ENCODE measurements around the gene CHST15.

The CHST15 gene

DNA sequence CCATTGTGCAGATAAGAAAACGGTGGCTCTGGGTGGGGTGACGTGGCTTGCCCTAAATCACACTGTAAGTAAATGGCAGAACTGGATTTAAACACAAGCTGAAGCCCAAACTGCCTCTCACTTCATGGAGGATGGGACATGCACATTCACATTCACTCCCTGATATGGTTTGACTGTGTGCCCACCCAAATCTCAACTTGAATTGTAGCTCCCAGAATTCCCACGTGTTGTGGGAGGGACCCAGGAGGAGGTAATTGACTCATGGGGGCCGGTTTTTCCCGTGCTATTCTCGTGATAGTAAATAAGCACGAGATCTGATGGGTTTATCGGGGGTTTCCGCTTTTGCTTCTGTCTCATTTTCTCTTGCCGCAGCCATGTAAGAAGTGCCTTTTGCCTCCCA, 32.4 kb downstream of the CHST15 start:
- DNase-seq, result no peak

DNA sequence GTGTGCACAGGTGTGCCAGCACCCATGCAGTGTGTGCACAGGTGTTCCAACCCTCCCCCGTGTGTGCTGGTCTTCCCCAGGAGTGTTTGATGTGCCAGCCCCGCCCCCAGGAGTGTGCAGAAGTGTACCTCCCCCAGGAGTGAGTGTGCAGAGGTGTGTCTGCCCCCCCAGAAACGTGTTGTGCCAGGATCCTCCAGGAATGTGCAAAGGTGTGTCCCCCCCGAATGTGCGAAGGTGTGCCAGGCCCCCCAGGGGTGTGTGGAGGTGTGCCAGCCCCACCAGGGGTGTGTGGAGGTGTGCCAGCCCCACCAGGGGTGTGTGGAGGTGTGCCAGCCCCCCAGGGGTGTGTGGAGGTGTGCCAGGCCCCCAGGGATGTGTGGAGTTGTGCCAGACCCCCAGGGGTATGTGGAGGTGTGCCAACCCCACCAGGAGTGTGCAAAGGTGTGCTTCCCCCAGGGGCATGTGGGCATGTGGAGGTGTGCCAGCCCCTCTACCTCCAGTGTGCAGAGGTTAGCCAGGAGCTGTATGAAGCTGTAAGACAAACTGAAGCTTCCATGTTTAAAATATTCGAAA, 33.2 kb downstream of the CHST15 start:
- no peak for DNase-seq

DNA sequence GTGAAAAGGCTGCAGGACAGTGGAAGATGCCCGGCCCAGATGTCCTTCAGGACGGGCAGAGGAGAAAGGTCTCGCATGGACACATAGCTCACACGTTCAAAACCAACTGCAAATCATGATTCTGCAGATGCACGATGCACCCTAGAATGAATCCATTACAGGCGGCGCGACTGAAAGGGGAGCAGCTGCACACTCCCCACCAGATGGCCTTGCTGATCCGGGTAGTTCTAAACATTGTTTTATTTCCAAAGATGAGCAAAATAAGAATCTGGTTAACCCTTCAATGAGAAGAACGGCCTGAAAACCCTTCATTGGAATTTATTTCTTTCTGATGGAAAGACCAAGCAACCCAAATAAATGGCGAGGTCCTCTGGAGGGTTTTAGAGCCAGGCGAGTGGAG, 33.8 kb downstream of the CHST15 start:
- DNase-seq, result no peak

DNA sequence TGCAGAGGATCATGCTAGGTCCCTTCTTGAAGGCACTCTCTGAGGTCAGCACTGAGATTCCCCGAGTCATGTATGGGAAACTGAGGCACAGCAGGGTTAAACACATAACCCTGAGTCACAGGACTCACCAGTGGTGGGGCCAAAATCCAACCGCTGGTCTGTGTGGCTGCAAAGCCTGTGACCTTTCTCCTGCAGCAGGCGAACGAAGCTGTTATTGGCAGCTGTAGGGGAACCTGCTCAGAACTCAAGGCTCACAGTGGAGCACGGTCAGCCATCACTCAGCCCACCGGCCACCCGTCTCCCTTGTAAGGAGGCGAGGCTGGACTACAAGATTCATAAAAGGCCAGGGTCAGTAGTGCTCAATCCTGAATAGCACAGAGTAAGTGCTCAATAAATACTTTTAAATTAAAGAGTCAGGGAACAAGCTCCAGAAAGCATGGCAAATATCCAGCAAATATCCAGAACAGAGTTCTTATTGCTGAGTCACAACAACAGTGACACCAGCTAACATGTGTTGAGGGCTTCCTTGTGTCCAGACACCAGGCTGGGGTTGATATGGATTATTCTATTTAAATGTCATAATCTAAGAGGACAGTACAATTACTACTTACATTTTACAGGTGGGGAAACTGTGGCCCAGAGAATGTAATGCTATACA, 34.9 kb downstream of the CHST15 start:
- DNase-seq, result no peak

DNA sequence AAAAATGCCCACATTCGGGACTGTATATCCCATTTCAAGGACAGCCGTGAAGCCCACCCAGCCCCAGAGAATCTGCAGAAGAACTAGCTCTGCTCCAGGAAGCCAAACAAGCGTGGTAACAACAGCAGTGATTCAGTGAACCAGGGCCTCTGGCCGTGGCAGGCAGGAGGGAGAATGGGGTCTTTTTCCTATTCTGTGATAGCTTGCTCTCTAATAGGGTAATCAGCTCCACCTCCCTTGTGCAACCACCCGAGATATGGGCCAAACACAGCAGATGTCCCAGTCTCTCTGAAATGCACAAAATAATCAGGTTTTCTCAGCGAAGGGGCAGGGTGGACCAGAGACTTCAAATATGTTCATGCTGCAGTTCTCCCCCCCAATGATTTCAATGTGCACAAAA, 35.8 kb downstream of the CHST15 start:
- no peak for DNase-seq

DNA sequence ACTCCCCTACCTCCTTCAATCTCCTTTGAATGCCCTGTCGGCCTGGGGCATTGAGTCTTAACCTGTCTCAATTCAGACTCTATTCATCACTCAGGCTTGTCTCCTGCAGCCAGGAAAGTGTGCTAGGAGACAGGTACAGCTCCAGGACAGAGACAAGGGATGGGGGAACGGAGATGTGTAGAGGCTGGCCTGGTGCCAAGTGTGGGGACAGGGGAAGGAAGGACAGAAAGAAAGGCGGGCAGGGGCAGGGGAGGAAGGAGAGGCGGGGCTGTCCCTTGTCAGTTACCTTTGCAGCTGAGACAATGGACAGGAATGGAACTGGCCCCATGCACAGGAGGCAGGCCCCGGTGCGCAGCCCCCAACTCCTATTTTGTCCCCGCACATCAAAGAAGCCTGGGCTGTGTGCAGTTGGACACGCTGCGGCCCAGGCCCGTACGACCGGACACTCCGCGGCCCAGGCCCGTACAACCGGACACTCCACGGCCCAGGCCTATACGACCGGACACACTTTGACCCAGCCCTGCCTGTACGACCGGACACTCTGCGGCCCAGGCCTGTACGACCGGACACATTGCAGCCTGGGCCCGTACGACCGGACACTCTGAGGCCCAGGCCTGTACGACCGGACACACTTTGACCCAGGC, 36.9 kb downstream of the CHST15 start:
- peak; percentile 15 for DNase-seq

DNA sequence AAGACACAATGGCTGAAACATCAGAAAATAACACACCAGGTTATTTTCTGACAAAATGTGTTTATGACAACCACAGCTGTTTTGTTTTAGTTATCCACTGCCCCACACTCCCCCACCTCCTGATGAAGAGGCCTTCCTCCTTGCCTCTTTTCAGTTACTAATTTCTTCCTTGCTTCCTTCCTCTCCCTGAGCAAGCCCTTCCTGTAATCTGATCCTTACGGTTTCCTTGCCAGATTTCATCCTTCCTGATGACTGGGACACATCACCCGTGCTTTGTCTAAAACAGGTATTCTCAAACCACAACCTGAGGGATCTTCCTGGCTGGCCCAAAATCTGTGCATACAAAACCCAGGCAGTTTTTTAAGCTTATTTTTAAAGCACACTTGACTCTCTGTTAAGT, 39.4 kb downstream of the CHST15 start:
- no peak for DNase-seq

DNA sequence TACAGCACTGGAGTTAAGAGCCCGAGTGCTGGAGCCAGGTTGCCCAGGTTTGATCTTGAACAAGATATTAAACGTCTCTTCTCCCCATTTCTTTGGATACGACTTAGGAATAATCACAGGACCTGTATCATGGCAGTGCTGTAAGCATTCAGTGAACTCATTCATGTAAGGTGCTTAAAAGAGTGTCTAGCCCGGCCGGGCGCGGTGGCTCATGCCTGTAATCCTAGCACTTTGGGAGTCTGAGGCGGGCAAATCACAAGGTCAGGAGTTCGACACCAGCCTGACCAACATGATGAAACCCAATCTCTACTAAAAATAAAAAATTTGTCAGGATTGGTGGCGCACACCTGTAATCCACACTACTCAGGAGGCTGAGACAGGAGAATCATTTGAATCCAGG, 40.8 kb downstream of the CHST15 start:
- no peak for DNase-seq

DNA sequence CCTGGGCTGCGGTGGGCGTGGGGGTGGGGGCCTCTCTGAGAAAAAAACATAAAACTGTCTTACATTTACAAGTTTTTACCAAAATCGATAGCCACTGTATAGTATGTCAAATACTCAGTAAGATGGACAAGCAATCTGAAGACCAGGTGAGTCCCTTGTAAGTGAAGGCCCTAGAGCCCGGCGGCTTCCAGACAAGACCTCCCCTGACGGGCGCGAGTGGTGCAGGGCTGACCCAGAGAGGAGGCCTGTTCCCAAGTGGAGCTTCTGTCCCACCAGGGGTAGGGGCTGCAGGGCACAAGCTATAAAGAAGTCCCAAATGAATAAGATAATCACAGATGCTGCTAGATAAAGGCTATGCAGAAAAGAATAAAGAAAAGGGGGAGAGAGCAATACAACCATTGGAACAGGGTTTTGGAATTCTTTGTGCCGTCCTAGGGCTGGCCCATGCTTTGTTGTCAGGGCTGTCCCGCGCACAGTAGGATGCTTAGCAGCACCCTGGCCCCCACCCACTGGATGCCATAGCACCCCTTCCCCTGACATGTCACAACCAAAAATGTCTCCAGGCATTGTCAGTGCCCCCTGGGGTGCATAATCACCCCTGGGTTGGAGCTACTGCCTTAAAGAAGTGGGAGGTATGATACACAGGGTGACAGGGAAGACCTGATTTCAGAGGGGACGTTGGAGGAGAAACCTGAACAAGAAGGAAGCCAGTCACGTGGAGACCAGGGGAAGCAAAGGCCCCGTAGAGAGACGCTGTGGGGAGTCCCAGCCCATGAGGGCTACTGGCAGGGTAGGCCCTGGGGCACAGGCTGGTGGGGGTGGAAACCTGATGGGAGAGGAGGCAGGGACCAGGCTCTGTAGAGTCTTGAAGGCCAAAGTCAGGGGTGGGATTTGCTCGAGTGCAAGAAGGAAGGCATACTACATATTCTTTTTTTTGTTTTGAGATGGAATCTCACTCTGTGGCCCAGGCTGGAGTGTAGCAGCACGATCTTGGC, 43.1 kb downstream of the CHST15 start:
- no peak for DNase-seq

DNA sequence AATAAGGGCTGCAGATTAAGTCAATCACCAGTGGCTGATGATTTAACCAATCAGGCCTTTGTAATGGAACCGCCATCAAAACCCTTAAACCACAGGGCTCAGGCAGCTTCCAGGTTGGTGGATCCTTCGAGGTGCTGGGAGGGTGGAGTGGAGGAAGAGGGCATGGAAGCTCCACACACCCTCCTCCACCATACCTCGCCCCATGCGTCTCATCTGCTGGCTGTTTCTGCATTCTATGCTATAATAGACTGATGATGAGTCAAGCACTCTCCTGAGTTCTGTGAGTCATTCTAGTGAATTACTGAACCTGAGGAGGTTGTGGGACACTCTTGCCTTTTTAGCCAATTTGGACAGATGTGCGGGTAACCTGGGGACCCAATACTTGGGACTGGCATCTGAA, 43.9 kb downstream of the CHST15 start:
- no peak for DNase-seq

DNA sequence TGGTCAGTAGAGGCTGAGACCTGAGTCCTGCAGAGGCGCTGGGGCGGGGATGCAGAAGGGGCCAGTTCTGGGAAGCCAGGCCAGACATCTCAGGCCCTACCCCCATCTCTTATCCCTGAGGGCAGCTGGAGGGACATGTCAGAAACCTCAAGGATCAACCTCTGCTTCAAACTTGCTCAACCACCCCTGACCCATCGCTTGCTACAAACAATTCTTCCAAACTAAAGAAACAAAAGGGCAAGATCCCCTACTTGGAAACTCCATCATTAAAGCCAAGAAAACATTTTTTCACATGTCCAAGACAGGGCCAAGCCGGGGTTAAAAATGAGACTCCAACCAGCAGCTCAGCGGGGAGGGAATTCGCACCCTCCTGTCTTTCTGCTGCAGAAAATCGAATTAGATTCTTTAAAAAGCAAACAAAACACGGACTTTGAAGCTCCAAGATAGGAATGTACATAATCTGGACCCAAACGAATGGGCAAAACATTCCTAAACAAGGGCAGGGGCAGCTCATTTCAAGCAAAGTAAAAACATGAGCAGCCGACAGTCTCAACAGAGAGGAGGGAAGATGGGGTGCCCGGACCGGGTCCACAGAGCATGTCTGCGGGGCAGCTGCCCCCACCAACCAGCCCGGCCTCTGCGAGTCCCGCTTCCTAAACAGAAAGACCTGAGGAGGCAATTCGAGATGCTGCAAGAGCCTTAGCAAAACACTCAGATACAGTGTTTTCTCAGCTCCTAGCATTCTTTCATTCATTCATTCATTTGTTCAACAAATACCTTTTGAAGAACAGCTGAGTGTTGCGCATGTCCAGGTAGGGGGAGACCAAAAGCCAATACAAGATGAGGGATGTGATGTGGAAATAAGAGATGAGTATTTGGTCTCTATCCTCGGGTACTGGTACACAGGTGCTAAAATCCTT, 44.8 kb downstream of the CHST15 start:
- DNase-seq, result no peak

DNA sequence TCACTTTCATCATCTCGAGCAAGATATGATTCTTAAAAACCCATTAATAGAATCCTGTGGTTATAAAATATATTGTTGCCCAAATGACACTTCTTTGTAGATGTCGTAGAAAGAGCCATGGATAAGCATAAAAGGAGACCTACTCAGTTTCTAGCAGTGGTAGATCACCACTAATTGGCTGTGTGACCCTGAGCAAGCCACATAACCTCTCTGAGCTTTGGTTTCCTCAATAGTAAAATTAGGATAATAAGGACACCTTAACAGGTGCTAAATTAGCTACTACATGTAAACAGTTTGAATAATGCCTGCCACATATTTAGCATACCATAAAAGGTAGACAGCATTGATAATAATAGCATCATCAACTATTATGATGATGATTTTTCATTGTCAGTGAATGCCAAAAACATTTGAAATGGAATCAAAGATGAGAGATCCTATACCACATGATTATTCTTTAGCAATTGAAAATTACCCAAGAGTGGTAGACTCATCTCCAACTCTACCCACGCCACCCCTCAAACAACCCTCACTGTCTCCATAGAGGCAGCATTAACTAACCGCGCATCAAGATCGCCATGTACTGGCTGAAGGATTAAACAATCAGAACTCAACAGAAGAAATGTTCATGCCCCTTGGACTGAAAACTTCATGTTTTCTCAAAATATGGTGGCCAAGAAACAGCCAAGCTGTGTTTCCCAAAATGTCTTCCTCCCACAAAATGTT, 45.8 kb downstream of the CHST15 start:
- DNase-seq, result no peak

DNA sequence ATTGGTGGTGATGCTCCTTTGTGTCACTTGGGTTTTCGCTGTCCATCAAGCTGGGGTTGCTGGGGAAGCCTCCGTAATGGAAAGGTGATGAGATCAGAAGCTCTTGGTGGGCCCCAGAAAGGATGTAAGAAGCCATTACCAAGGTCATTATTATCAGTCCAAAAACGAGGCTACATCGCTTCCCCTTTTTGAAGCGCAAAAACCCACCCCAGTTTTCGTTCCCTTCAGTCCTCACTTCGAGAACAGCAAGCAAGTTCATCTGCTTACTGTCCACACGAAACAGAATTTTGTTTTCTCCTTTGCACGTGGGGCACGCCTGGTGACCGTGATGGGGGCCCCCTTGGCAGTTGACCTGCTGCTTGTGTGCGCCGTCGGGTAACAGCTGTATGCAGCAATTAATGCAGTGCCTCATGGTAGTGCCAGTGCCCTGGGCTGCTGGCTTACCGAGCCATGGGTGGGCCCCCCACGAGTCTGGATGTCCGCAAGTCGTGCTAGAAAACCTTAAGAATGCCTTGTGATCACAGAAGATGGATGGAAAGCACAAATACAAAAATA, 47.5 kb downstream of the CHST15 start:
- no peak for DNase-seq

DNA sequence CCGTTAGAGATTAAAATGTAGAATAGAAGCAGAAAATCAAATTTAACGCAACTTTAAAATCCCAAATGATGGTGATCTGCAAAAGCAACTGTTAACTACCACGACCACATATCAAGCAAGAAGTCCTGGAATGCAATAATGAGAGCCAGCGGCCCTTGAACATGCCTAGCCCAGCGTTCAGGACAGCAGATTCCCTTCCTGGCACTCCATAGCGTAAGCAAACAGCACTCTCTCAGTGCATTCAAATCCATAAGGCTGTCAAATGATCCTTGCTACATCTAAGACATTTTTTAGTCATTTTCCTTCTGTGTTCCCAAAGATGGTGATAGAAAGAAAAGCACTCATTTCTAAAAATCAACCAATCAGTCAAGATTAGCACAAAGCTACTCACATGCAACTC, 48.1 kb downstream of the CHST15 start:
- DNase-seq, result no peak

DNA sequence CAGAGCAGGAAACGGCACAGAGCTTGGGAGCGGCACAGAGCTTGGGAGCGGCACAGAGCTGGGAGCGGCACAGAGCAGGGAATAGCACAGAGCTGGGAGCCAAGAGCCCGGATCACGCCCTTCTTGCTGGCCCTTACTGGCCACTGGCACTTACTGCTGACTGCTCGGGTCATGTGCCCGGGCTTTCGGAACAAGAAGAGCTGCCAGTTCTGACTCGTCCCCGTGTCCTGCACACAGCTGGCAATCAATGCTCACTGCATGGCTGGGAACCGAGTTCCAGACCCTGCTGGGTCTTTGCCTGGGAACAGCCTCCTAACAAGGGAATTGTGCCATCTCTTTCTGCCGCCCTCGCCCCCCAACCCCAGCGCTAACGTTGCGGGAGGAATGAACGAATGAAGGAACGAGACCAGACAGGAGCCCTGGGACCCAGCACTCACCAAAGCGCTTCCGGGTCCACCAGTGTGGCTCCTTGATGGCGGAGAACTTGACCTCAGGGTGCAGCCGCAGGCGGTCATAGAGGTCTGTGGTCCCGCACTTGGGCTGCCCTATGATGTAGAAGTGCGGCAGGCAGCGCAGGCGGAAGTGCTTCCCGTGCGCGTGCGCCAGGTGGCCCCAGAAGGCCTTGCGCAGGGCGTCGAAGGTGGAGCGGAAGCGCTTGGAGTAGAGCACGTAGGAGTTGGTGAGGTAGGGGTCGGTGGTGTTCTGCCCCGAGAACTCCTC, 49.1 kb downstream of the CHST15 start:
- no peak for DNase-seq

DNA sequence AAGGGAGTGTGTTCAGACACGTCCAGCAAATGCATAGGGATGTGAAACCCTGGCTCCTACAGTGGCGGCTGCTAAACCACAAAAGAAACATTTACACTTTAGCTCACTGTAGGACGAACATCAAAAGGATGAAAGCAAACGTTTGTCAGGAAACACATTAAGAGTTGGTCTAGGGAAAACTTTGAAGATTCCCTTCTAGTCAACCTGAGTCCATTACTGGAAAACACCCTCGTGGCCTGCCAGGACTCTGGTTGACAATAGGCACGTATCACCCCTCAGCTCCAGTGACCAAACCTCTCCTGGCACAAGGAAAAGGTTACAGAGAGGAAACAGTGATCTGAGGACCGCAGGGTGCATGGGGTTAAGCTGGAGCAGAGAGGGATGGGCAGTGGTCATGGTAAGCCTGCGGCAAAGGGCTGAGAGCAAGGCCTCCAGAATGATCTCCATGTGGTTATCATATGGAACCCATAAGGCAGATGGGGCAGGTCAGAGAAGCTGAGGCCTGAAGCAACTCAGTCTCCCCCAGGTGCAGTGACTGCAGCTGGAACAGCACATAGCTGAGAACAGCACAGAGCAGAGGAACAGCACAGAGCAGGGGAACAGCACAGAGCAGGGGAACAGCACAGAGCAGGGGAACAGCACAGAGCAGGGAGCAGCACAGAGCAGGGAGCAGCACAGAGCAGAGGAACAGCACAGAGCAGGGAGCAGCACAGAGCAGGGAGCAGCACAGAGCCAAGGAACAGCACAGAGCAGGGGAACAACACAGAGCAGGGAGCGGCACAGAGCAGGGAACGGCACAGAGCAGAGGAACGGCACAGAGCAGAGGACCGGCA, 49.9 kb downstream of the CHST15 start:
- no peak for DNase-seq

DNA sequence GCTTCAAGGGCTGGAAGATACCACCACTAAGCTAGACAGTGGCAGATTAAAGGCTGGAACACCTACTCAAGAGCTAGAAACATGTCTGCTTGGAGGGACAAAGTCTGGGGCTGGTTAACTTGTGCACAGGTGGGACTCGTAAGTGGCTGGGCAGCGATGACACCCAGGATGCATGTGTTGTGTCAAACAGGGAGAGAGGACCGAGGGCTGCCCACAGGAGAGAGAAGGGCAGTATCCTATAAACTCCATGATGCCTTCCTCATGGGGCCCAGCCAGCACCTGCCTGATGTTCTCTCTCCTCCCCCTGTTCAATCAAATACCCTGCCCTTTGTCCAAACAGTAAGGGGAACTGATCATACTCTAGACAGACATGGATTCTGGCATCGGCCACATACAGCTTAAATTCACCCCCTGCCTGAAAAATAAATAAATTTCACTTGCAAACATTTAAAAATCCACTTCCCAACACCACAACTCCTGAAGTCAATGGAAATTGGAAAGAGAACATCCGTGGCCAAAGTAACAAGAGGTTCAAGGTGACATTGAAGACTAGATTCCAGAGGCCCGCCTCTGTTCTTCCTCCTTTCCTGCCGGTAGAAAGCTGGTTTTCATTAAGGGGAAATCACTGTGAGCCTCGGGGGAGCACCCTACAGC, 50.6 kb downstream of the CHST15 start:
- DNase-seq, result no peak

DNA sequence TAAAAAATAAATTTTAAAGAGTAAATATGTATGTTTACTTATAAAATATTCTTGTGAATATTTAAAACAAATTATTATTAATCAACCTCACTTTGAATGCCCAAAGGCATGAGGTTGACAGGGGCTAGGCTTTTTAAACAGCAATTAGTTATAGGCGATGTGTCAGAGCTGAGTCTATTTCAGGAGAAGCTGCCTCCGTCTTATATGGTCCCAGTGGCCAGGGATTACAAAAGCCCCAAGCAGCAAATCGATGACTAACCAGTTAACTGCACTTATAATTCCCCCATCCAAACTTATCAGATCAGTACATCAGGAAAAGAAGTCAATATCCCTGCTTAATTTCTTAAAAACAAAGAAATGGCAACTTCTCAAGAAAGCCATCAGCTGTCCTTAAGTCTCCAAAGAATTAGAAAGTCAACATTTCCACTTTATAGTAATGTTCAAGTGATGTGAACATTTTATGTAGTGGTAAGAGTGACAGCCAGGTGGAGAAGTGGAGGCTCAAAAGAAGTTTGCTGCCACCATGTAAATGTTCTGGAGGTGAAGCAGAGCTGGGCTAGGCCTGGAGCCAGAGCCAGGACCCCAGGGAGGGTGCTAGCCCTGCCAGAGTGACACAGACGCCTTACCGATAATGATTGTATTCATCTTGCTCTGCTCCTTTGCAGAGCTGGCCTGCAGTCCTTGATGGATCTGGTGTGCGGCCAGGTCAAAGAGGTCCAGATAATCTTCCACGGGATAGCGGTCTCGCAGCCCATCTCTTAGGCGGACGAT, 51.5 kb downstream of the CHST15 start:
- no peak for DNase-seq

Data from femur (tissue), 1 donor.